C4-2B (cell line): ENCODE results near the gene TMEM51.

Experiments
- H3K27ac ChIP-seq: fragments of 450-650 bp; 2 replicates; pipeline ENCODE4 v1.5.1; 2017
- CTCF ChIP-seq: fragments of 450-650 bp; conservative IDR thresholded peaks from 2 replicates; pipeline ENCODE4 v1.5.1; 2017; ENCODE audit warnings: mild to moderate bottlenecking
- ZFX ChIP-seq: fragments of 450-650 bp; IDR thresholded peaks from 2 replicates; pipeline ENCODE4 v1.6.1; 2017

The TMEM51 gene

GRCh38 chr1:15215116-15215515 lies 61.6 kb downstream of the TMEM51 start:
- TF ChIP-seq CTCF, result no peak
- H3K27ac ChIP-seq, result no peak overlapping the region

- H3K27ac ChIP-seq, result no peak overlapping the region; the same call in 1 of the 2 replicates
- TF ChIP-seq CTCF (no peak), ZFX (no peak)
Measured at GRCh38 chr1:15217654-15218053, 64.1 kb downstream of the TMEM51 start.

GRCh38 chr1:15218287-15219279 lies 65.0 kb downstream of the TMEM51 start:
- H3K27ac ChIP-seq, result no peak overlapping the region; the same call in 1 of the 2 replicates
- TF ChIP-seq CTCF (no peak), ZFX (no peak)

GRCh38 chr1:15219280-15220023 lies 65.9 kb downstream of the TMEM51 start:
- no peak overlapping the region for H3K27ac ChIP-seq
- TF ChIP-seq CTCF (no peak), ZFX (no peak)

- H3K27ac ChIP-seq, result no peak overlapping the region
- TF ChIP-seq ZFX, result no peak
- no peak for TF ChIP-seq CTCF
Measured at GRCh38 chr1:15220024-15220392, 66.5 kb downstream of the TMEM51 start.

- H3K27ac ChIP-seq, result no peak overlapping the region
- TF ChIP-seq ZFX (no peak), CTCF (no peak)
Measured at GRCh38 chr1:15220825-15221431, 67.4 kb downstream of the TMEM51 start.
